Colonic mucosa (tissue), 4 donors: ENCODE measurements around the gene MOSPD2. TPM values are rescaled to one million over a fixed set of nuclear protein-coding genes. Genes with fewer than 3 reads are reported as not detected.

Experiments used
- DNase-seq: peaks from one replicate; pipeline ENCODE4 v3.0.0-alpha.2; 2020
- H3K27ac ChIP-seq: fragments of 200-600 bp; one replicate; pipeline ENCODE4 v1.8.0; 2021
- H3K27me3 ChIP-seq: fragments of 200-600 bp; one replicate; pipeline ENCODE4 v1.8.0; 2021
- H3K36me3 ChIP-seq: fragments of 200-600 bp; one replicate; pipeline ENCODE4 v1.8.0; 2021
- H3K4me1 ChIP-seq: fragments of 200-600 bp; one replicate; pipeline ENCODE4 v1.8.0; 2021; ENCODE audit warnings: mild to moderate bottlenecking
- H3K4me3 ChIP-seq: fragments of 200-600 bp; one replicate; pipeline ENCODE4 v1.8.0; 2021
- H3K9ac ChIP-seq, 2 donors: one replicate each; pipeline ENCODE4 v1.7.0; 2013; ENCODE audit warnings: control low read depth in 2 of 2, low read depth in 2 of 2, low read length in 2 of 2
- H3K9me3 ChIP-seq: fragments of 200-600 bp; one replicate; pipeline ENCODE4 v1.8.0; 2021
- intact Hi-C: fragments of 100-400 bp; cut with DNase I; formaldehyde crosslinking; loops from one replicate; pipeline ENCODE4 v1.14.1; 2022
- total RNA-seq, 2 donors: library from RNA; stranded (reverse); fragmentation: NEBNext Ultra II Directional in 1 of 2; extraction: Animal tissue kit (Norgen Biotek cat#: 25700) in 1 of 2; gene quantifications; one replicate each; pipeline ENCODE4 v1.2.1, GENCODE V29; 2021
- TF ChIP-seq, protein P1 (sequence below): fragments of 200-600 bp; IDR thresholded peaks from one replicate; pipeline ENCODE4 v1.8.0; 2022; ENCODE audit warnings: antibody characterized with exemption, mild to moderate bottlenecking
- donor health status: healthy.
- donor health status: DM: no; HTN: no; CAD: no.
- donor health status: DM: no; HTN: no; CAD: no.

Gene MOSPD2
- 10 to 100 TPM in 1 of 2 donors, 1 to 10 TPM in 1; 8.7 to 11.0 TPM for total RNA-seq

DNA sequence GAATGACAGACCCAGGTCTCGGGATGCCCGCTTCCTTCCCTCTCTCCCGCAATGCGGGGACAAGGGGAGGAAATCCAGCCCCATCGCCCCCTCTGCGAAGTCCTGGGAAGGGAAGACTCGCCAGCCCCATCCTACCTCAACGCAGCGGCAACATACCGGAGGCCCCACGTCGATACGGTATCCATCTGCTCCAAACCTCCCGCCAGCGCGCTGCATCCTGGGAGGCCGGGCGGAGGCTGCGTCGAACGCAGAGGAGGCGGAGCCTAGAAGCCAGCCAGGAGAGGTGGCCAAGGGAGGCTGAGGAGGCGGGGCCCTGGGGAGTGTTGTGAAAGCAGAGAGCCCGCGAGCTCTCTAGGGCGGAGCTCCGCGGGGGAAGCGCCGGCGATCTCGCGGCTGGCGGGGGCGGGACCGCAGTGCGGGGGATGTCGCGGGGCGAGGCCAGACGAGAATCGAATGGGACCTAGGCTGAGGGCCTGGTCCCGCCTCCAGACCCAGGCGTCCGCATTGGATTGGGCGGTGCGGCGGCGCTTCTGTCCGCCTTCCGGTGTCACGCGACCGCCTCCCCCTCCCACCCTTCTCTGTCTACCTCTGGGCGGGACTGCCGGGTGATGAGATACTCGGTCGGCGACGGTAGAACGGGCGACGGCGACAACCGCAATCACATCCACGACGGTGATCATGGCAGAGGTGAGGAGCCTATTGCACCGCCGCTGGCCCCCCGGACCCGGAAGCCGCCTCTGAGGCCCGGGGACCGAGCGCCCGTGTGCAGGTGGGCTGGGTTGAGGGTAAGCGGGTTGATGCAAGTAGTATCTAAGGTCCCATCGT is at the start of gene MOSPD2, which contains the start of gene FANCB:
Gene MOSPD2 (plus strand): TSS at position 571 of the 825 bp plus-strand sequence. CDS start 108 bp downstream, at position 679.
Gene FANCB (minus strand): TSS at position 219 of the 825 bp plus-strand sequence. CDS start 7,559 bp downstream, outside the sequence.
- Histone ChIP-seq H3K9ac (peak within 1 kb of the TSS; percentile 71 to 78), H3K9me3 (no peaks in the 10 kb centered on the region), H3K27ac (peak within 1 kb of the TSS; percentile 50), H3K36me3 (no peaks in the 10 kb centered on the region), H3K4me3 (peak within 1 kb of the TSS; percentile 54), H3K4me1 (no peaks in the 10 kb centered on the region), H3K27me3 (no peaks in the 10 kb centered on the region)
- TF ChIP-seq, protein P1, sequence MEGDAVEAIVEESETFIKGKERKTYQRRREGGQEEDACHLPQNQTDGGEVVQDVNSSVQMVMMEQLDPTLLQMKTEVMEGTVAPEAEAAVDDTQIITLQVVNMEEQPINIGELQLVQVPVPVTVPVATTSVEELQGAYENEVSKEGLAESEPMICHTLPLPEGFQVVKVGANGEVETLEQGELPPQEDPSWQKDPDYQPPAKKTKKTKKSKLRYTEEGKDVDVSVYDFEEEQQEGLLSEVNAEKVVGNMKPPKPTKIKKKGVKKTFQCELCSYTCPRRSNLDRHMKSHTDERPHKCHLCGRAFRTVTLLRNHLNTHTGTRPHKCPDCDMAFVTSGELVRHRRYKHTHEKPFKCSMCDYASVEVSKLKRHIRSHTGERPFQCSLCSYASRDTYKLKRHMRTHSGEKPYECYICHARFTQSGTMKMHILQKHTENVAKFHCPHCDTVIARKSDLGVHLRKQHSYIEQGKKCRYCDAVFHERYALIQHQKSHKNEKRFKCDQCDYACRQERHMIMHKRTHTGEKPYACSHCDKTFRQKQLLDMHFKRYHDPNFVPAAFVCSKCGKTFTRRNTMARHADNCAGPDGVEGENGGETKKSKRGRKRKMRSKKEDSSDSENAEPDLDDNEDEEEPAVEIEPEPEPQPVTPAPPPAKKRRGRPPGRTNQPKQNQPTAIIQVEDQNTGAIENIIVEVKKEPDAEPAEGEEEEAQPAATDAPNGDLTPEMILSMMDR: no peak
- intact Hi-C loops: no loop called here
- peak; percentile 93 for DNase-seq

DNA sequence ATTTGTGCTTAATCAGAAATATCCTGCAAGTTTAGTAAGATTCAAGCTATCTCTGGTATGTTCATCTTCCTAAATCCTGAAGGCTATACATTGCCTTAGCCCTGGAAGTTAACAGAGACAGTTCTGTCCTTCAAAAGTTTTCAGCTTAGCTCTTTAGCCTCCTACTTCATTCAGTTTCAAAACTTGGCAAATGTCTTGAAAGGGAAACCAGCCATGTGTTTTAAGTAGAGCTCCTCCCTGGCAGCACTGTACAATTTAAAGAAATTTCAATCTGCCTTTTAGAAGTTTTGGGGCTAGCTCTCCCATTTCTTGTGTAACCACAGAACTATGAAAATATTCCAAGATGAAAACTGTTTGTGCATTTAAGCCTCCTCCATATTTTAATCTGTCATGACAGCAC is 47.4 kb upstream of the MOSPD2 start:
- intact Hi-C loops: no loop called here
- TF ChIP-seq, protein P1: no peak
- Histone ChIP-seq H3K4me1 (no peaks in the 10 kb centered on the region), H3K4me3 (no peak overlapping the region), H3K9me3 (no peaks in the 10 kb centered on the region), H3K36me3 (no peaks in the 10 kb centered on the region), H3K27me3 (no peaks in the 10 kb centered on the region), H3K9ac (no peak overlapping the region), H3K27ac (no peak overlapping the region)
- no peak for DNase-seq

DNA sequence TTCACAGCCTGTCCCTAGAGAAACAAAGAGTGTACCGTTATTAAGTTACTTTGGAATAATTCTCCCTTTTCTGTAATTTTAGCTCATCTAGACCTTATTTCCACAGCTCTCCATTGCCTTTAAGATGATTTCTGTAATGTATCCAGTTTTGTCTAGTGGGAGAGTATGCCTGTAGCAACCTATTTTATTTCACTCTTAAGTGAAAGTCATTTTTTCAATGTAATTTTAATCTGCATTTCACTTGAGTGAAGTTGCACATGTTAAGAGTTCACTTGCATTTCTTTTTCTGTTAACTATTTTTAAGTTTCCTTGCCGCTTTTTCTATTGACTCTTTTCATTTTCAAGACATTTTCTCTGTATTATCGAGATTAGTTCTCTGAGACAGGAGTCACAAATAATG is 46.9 kb upstream of the MOSPD2 start:
- Histone ChIP-seq H3K9me3 (no peaks in the 10 kb centered on the region), H3K36me3 (no peaks in the 10 kb centered on the region), H3K4me1 (no peaks in the 10 kb centered on the region), H3K4me3 (no peak overlapping the region), H3K27me3 (no peaks in the 10 kb centered on the region), H3K9ac (no peak overlapping the region), H3K27ac (no peak overlapping the region)
- no peak for DNase-seq
- TF ChIP-seq, protein P1: no peak
- intact Hi-C loops: no loop called here

DNA sequence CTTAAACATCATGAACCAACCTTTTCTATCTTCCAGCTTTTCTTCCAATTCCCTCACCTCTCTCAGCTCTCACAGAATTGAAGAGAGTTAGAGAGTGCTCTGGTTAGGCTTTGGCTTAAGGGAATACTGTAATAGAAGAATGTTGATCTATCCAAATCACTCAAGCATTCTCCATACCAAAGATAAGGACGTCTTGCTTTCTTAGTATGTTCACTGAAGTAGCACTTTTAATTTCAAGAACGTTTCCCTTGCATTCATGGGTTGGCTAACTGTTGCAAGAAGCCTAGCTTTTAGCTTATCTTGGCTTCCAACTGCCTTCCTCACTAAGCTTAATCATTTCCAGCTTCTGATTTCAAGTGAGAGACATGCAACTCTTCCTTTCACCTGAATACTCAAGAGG is 43.6 kb upstream of the MOSPD2 start:
- Histone ChIP-seq H3K9ac (no peak overlapping the region), H3K36me3 (no peaks in the 10 kb centered on the region), H3K27me3 (no peaks in the 10 kb centered on the region), H3K9me3 (no peaks in the 10 kb centered on the region), H3K27ac (no peak overlapping the region), H3K4me1 (no peaks in the 10 kb centered on the region), H3K4me3 (no peak overlapping the region)
- TF ChIP-seq, protein P1: no peak
- intact Hi-C loops: no loop called here
- no peak for DNase-seq

DNA sequence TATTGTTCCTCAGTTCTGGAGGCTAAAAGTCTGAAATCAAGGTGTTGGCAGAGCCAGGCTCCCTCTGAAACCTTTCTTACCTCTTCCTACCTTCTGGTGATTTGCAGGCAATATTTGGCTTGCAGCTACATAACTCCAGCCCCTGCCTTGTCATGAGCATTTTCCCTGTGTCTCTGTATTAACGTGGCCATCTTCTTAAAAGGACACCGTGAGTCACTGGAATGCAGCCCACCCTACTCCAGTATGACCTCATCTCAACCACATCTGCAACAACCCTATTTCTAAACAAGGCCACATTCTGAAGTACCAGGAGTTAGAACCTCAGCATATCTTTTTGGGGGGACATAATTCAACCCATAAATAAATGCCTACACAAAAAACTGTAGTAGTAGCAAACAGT is 41.1 kb upstream of the MOSPD2 start:
- no peak for DNase-seq
- Histone ChIP-seq H3K4me3 (no peak overlapping the region), H3K36me3 (no peaks in the 10 kb centered on the region), H3K9me3 (no peaks in the 10 kb centered on the region), H3K27ac (no peak overlapping the region), H3K9ac (no peak overlapping the region), H3K4me1 (no peaks in the 10 kb centered on the region), H3K27me3 (no peaks in the 10 kb centered on the region)
- TF ChIP-seq, protein P1: no peak
- intact Hi-C loops: no loop called here
